Esophagus muscularis mucosa (tissue), 4 donors: ENCODE data around the gene SH3GL3. TPM values are rescaled to one million over a fixed set of nuclear protein-coding genes. Genes with fewer than 3 reads are reported as not detected.

Experiments
- DNase-seq: peaks from one replicate; pipeline ENCODE4 v3.0.0-alpha.2; 2017; ENCODE audit errors: extremely low spot score
- H3K27ac ChIP-seq, 4 donors: fragments of 200-600 bp; sonication (generic); replicated peaks in 1 of 4; 1 replicate in 3 of 4; 2 replicates in 1 of 4; pipeline ENCODE4 v1.5.1; 2016 to 2019; ENCODE audit warnings: mild to moderate bottlenecking in 1 of 4
- H3K27me3 ChIP-seq, 4 donors: fragments of 200-600 bp; sonication (generic); one replicate each; pipeline versions ENCODE4 v1.5.1 to v1.6.0; 2016 to 2019
- H3K36me3 ChIP-seq, 4 donors: fragments of 200-600 bp; sonication (generic); one replicate each; pipeline ENCODE4 v1.5.1; 2016 to 2019
- H3K4me1 ChIP-seq, 4 donors: fragments of 200-600 bp; sonication (generic); one replicate each; pipeline ENCODE4 v1.5.1; 2016 to 2019
- H3K4me3 ChIP-seq, 4 donors: fragments of 200-600 bp; sonication (generic); 1 replicate in 2 of 4; 2 replicates in 2 of 4; pipeline ENCODE4 v1.5.1; 2016 to 2019; ENCODE audit warnings: mild to moderate bottlenecking in 4 of 4, moderate library complexity in 1 of 4
- H3K9me3 ChIP-seq, 4 donors: fragments of 200-600 bp; sonication (generic); 1 replicate in 3 of 4; 2 replicates in 1 of 4; pipeline ENCODE4 v1.5.1; 2016 to 2019
- EP300 ChIP-seq: sonication (generic); formaldehyde crosslinking; IDR thresholded peaks from one replicate; pipeline ENCODE4 v1.6.1; 2017; ENCODE audit warnings: antibody characterized with exemption
- POLR2A ChIP-seq: fragments of 450-650 bp; IDR thresholded peaks from one replicate; pipeline ENCODE4 v1.6.1; 2017; ENCODE audit warnings: antibody characterized with exemption, moderate library complexity, mild to moderate bottlenecking, low read depth
- POLR2AphosphoS5 ChIP-seq, 2 donors: sonication (generic); formaldehyde crosslinking; IDR thresholded peaks; one replicate each; pipeline ENCODE4 v1.6.1; 2017; ENCODE audit warnings: antibody characterized with exemption in 2 of 2
- WGBS: methylation state at CpG from one replicate; pipeline ENCODE4 v1.1.5; 2018; 5-methylcytosine and 5-hydroxymethylcytosine counted together
- intact Hi-C: fragments of 100-400 bp; cut with DNase I; formaldehyde crosslinking; loops from one replicate; pipeline ENCODE4 v1.15.1; 2023
- total RNA-seq, 4 donors: library from RNA; depleted of rRNA; stranded (reverse); fragments of >200 nt; gene quantifications; one replicate each; pipeline versions ENCODE4 v1.1.0 to v1.2.1, GENCODE V29; 2016
- TF ChIP-seq, protein P1 (sequence below), 3 experiments: fragments of 200-600 bp in 2 of 3; fragments of 450-650 bp in 1 of 3; sonication (generic) in 2 of 3; IDR thresholded peaks; one replicate each; pipeline ENCODE4 v1.5.1; 2017 to 2019; ENCODE audit warnings: antibody characterized with exemption in 3 of 3, mild to moderate bottlenecking in 2 of 3, moderate library complexity in 1 of 3

SH3GL3 gene
- total RNA-seq, 4 donors from 2014 or later: 0.19 TPM; not detected in 3

DNA sequence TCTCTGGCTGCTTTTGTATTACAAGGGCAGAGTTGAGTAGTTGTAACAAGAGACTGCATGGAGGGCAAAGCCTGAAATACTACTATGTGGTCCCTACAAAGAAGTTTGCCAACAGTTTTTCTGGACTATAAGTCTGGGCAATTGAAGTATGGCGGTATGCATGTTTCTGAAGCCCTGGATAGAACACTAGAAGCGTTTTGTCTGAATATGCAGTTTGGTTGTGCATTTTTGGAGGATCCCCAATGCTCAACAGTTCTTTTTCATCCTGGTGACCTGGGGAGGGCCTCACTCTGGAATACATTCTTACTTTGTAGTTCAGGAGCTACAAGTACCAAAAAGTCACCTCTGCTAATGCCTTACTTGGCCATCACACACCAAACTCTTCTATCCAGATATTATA is 29.6 kb downstream of the SH3GL3 start:
- no peak overlapping the region for H3K27ac ChIP-seq
- intact Hi-C loops: no loop called here
- H3K4me1 ChIP-seq: no peaks in the 10 kb centered on the region
- H3K36me3 ChIP-seq: no peaks in the 10 kb centered on the region
- no peak for DNase-seq
- H3K9me3 ChIP-seq: peaks cover 0 to 3% (median 0%) of the 10 kb centered on the region in 4 donors
- H3K4me3 ChIP-seq: no peak overlapping the region
- peaks cover 0 to 8% (median 0%) of the 10 kb centered on the region in 4 donors for H3K27me3 ChIP-seq
- TF ChIP-seq POLR2AphosphoS5 (IDR thresholded peaks at IDR 0.05) (no peak), EP300 (no peak), POLR2A (no peak)
- TF ChIP-seq, protein P1, sequence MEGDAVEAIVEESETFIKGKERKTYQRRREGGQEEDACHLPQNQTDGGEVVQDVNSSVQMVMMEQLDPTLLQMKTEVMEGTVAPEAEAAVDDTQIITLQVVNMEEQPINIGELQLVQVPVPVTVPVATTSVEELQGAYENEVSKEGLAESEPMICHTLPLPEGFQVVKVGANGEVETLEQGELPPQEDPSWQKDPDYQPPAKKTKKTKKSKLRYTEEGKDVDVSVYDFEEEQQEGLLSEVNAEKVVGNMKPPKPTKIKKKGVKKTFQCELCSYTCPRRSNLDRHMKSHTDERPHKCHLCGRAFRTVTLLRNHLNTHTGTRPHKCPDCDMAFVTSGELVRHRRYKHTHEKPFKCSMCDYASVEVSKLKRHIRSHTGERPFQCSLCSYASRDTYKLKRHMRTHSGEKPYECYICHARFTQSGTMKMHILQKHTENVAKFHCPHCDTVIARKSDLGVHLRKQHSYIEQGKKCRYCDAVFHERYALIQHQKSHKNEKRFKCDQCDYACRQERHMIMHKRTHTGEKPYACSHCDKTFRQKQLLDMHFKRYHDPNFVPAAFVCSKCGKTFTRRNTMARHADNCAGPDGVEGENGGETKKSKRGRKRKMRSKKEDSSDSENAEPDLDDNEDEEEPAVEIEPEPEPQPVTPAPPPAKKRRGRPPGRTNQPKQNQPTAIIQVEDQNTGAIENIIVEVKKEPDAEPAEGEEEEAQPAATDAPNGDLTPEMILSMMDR (IDR thresholded peaks at IDR 0.05): no peak
- WGBS: 89% methylated on average over 2 of the region's 2 CpGs

DNA sequence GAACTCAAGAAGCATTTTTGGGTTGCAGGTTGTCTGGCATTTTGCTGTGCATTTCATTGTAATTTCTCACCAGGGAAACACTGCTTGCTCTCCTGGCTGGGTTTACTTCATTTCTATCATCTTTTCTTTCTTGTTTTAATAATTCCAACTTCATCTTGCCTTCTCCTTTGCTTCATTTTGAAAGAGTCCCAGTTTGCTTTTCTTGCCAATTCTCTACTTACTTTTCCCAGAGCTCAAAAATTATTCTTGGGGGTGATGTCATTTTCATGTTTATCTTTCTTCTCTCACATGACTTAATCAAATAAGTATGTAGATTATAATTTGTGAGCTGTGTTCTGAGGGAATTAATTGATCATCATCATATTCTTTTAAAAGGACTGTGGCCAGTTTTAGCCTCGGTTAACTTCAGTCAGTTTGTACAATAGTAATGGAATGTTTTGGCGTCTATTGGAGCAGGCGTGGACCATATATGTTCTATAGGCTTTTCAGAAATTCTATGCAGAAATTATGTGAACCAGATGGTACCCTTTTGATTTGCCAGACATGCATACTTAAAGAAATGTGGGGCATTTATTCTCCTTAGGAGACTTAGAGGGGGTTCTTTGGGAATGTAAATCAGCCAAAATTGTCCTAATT is 30.1 kb downstream of the SH3GL3 start:
- H3K27me3 ChIP-seq: peaks cover 0 to 8% (median 0%) of the 10 kb centered on the region in 4 donors
- intact Hi-C loops: no loop called here
- no peak for DNase-seq

DNA sequence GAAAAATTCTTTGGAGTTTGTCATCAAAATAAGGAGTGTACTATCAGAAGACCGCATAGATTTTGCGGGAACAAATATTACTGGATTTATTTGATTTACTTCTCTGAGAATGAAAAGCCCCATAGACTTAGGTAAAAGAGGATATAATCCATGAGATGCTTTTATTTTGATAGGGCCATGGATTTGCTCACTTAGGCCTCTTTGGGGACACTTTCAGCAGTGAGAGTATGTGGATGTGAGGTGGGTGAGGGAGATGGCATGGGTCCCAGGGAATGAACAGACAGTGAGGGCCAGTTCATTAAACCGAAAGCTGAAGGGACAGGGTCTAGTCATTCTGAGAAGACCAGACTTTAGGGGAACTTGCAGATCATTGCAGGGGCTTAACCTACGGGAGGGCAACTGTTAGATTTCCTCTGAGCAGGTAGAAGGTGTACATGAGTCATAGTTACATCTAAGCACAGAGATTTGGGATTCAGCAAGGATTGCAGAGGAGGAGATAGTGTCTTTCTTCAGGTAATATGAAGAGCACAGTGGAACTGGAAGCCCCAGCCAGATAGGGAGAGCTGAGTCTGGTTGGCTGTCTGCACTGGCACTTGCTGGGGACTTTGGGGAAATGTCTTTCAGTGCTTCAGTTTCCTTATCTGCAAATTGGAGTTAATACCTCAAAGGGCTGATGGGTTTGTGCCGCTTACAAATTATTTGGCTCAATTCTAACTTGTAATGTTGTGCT is 30.8 kb downstream of the SH3GL3 start:
- TF ChIP-seq EP300 (no peak), POLR2A (no peak), POLR2AphosphoS5 (IDR thresholded peaks at IDR 0.05) (no peak)
- TF ChIP-seq, protein P1 (IDR thresholded peaks at IDR 0.05): no peak
- Histone ChIP-seq H3K4me1 (no peaks in the 10 kb centered on the region), H3K27ac (no peak overlapping the region), H3K4me3 (no peak overlapping the region), H3K9me3 (peaks cover 0 to under 1% (median 0%) of the 10 kb centered on the region in 4 donors), H3K27me3 (peaks cover 0 to 5% (median 0%) of the 10 kb centered on the region in 4 donors), H3K36me3 (no peaks in the 10 kb centered on the region)
- 90% methylated on average over 5 of the region's 5 CpGs for WGBS
- DNase-seq: peak; percentile 55
- intact Hi-C loops: no loop called here

More for the DNA sequence above, 30.1 kb downstream of the SH3GL3 start:
- Histone ChIP-seq H3K9me3 (no peaks in the 10 kb centered on the region), H3K4me1 (no peaks in the 10 kb centered on the region), H3K27ac (no peak overlapping the region), H3K36me3 (no peaks in the 10 kb centered on the region), H3K4me3 (no peak overlapping the region)
- TF ChIP-seq, protein P1 (IDR thresholded peaks at IDR 0.05): no peak
- TF ChIP-seq POLR2A: no peak
- no peak for TF ChIP-seq EP300
- TF ChIP-seq POLR2AphosphoS5 (IDR thresholded peaks at IDR 0.05): no peak
- 65% methylated on average over 3 of the region's 3 CpGs for WGBS

DNA sequence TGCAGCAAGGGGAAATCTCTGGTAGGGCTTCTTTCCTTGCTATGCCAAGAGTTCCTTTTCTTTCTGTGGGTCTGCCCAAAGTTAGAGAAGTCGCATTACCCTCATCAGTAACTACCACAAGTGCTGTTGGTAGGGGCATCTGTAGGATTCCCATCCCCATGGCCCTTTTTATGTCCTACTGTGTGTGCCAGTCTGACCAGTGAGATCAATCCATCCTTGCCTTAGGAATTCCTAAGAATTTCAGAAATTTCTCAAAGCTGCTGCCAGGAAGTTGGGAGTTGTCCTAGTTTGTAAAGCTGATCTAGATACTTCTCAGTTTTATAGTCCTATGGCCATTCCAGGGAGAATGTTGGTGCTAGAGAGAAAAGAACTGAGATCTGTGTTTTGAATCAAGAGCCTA is 36.5 kb downstream of the SH3GL3 start:
- no peaks in the 10 kb centered on the region for H3K36me3 ChIP-seq
- H3K27me3 ChIP-seq: no peaks in the 10 kb centered on the region
- no peak overlapping the region for H3K4me3 ChIP-seq
- no peak for TF ChIP-seq EP300
- TF ChIP-seq POLR2A: no peak
- TF ChIP-seq, protein P1 (IDR thresholded peaks at IDR 0.05): no peak
- no peak for TF ChIP-seq POLR2AphosphoS5 (IDR thresholded peaks at IDR 0.05)
- peaks cover 0 to 10% (median 8%) of the 10 kb centered on the region in 4 donors for H3K9me3 ChIP-seq
- intact Hi-C loops: no loop called here
- H3K27ac ChIP-seq: no peak overlapping the region
- H3K4me1 ChIP-seq: no peaks in the 10 kb centered on the region
- DNase-seq: peak; percentile 72
- 71% methylated on average over 1 of the region's 1 CpG for WGBS
